Measurements from ENCODE around the gene HPN. TPM values are rescaled to one million over a fixed set of nuclear protein-coding genes. Genes with fewer than 3 reads are reported as not detected.
"Not testable (repeated sequence)": the region's sequence is repeated elsewhere in the genome, so short reads cannot be mapped to it uniquely, and the experiment has no call there.

HPN gene
- total RNA-seq, 1 experiment from 2014 or later = not detected

DNA sequence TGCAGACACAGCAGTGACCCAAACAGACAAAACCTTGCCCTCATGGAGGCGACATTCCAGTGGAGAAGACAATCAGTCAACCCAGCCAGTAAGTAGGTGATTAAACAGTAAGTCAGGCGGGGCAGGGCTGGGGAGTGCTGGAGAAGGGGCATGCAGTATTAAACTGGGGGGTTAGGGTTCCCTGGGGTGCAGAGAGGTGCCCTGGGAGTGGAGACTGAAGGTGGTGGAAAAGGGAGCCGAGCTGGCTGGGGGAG lies 42.9 kb downstream of the HPN start:
- DNase-seq (ENCODE audit: low read depth) = no peak

- no peak for DNase-seq (ENCODE audit: low read depth)
Observed at GRCh38 chr19:35085947-35086346, 44.4 kb downstream of the HPN start.

DNA sequence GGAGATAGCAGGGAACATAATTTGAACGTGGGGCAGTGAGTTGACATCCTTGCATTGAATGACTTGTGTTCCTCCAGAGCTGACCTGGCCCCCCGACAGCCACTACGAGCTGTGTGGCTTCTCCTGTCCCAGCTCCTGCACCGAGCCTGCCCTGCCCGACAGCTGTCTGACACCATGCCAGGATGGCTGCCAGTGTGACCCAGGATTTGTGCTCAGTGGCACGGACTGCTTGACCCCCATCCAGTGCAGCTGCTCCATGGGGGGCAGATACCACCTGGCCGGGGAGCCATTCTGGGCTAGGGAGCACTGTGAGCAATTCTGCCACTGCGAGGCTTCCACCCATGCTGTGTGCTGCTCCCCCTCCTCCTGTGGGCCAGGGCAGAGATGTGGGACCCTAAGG lies 44.9 kb downstream of the HPN start:
- DNase-seq (ENCODE audit: low read depth) = no peak

DNA sequence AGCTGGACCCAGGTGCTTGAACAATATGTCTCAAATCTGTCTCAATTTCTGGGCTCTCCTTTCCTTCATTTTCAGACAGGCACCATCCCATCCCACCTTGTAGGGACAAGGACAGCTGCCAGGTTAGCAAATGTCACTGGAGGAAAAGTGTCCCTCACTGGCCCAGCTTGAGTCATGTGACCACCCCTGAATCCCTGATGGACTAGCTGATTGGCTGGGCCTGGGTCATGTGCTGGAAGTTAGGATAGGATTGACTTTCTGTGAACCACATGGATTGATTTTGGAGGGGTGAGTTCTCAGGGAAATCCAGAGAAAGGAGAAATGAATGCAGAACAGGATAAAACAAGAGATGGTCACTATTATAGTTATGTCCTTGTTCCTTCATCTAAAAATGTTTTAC lies 45.9 kb downstream of the HPN start:
- DNase-seq (ENCODE audit: low read depth) = no peak

- peak; percentile 89 for DNase-seq (ENCODE audit: low read depth)
Observed at GRCh38 chr19:35088131-35088913, 46.8 kb downstream of the HPN start.

GRCh38 chr19:35089554-35089953 lies 48.0 kb downstream of the HPN start:
- no peak for DNase-seq (ENCODE audit: low read depth)

DNA sequence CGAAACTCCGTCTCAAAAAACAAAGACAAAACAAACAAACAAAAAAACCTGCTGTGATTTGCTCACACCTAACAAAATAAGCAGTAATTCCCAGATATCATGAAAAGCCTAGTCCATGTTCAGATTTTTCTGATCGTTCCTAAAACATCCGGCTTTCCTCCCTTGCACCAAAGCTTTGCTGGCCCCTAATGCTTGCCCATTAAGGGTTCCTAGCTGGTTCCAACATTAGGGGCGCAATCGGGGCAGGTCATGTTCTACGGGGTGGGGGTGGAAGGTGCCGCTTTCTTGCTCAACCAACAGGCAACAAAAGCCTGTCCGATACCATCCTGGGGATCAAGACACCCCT lies 48.6 kb downstream of the HPN start:
- no peak for DNase-seq (ENCODE audit: low read depth)

GRCh38 chr19:35090506-35091214 lies 49.1 kb downstream of the HPN start:
- peak; percentile 56 for DNase-seq (ENCODE audit: low read depth)

GRCh38 chr19:35093430-35093829 lies 51.9 kb downstream of the HPN start:
- DNase-seq (ENCODE audit: low read depth) = no peak

- DNase-seq (ENCODE audit: low read depth) = no peak
Observed at GRCh38 chr19:35093941-35094647, 52.6 kb downstream of the HPN start.

GRCh38 chr19:35094656-35095055 lies 53.1 kb downstream of the HPN start:
- no peak for DNase-seq (ENCODE audit: low read depth)

- DNase-seq (ENCODE audit: low read depth) = no peak
Observed at GRCh38 chr19:35095667-35096368, 54.3 kb downstream of the HPN start.

DNA sequence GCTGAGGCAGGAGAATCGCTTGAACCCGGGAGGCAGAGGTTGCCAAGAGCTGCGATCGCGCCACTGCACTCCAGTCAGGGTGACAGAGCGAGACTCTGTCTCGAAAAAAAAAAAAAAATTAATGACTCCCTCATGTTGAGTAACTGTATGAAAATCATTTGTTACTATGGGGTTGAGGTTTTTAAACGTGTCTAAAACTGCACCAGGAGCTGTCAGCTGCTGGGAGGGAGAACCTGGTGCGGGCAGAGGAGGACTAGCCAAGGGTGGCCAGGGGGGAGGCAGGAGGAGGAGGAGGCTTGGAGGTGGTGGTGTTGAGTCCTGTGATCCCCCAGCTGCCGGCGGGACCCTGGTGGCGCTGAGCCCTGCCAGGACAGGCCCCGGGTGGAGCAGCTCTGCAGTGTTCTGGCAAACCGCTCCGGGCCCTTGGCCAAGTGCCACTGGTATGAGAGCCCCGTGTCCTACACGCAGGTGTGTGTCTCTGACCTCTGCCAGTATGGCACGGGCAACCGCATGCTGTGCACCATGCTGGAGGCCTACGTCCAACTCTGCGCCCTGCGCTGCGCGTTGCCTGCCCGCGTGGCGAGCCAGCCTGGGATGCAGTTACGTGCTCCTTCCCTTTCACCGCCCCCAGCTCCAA lies 57.0 kb downstream of the HPN start:
- DNase-seq (ENCODE audit: low read depth) = no peak

GRCh38 chr19:35099155-35099896 lies 57.8 kb downstream of the HPN start:
- no peak for DNase-seq (ENCODE audit: low read depth)

- no peak for DNase-seq (ENCODE audit: low read depth)
Observed at GRCh38 chr19:35099897-35100275, 58.4 kb downstream of the HPN start.

DNA sequence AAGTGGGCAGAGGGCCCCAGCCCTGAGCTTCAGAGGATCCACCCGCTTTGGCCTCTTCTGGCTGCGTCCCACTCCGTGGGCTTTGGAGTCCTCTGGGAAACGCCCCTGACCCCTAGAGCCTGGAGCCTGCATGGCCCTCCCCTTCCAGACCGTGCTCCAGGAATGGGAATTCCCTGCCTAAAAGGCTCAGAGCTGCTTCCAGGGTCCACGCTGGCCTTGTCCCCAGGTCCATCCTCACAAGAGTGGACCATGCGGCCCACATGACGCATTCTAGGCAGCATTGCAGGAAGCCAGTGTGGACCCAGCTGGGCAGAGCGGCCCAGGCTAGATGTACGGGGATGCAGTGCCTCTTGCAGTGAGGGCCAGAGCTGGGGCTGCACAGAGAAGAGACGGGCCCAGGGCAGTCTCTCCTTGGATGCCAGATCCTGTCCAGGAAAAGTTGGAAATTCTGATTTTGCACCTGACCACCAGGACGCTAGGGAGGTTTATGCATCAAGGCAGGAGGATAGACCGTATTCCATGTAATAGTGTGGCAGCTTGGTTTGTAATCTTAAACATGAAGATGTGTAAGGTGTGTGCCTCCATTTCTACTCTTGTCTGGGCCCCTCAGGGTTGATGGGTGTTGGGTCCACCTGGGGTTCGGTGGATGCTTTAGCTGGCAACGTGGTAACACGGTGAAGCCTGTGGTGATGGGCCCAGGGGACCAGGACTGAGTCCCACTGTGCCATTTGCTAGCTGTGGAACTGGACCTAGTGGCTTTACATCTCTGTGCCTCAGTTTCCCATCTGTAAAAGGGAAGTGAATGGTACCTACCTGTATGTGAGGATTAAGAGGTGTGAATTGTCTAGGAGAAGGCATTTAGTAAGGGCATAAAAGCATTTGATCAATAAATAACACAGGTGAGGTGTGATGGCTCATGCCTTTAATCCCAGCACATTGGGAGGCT lies 59.3 kb downstream of the HPN start:
- DNase-seq (ENCODE audit: low read depth) = no peak

GRCh38 chr19:35101949-35102348 lies 60.4 kb downstream of the HPN start:
- not testable (repeated sequence) for DNase-seq (ENCODE audit: low read depth)

DNA sequence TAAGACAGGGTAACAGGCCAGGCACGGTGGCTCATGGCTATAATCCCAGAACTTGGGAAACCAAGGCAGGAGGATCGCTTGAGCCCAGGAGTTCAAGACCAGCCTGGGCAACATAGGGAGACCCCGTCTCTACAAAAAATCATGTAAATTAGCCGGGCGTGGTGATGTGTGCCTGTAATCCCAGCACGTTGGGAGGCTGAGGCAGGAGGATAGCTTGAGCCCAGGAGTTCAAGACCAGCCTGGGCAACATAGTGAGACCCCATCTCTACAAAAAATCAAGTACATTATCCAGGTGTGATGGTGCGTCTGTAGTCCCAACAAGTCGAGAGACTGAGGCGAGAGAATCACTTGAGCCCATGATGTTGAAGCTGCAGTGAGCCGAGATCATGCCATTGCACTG lies 62.1 kb downstream of the HPN start:
- not testable (repeated sequence) for DNase-seq (ENCODE audit: low read depth)

GRCh38 chr19:35104361-35104760 lies 62.8 kb downstream of the HPN start:
- no peak for DNase-seq (ENCODE audit: low read depth)

GRCh38 chr19:35105047-35105410 lies 63.5 kb downstream of the HPN start:
- DNase-seq (ENCODE audit: low read depth) = no peak

All from M059J (cell line).